DND-41 (cell line): ENCODE results near the gene C12orf75.

Source experiments
- ATAC-seq: fragments of 200-7000 bp; cut with Tn5 transposase; 3 replicates; pipeline ENCODE4 v1.9.1; 2021; ENCODE audit warnings: low read depth; ENCODE audit not compliant: insufficient read depth
- DNase-seq: peaks from one replicate; pipeline ENCODE4 v3.0.0-alpha.2; 2020
- H2AFZ ChIP-seq: 2 replicates; pipeline ENCODE4 v1.6.0; 2012; ENCODE audit warnings: low read depth, low read length
- H3K27ac ChIP-seq: 2 replicates; pipeline ENCODE4 v1.5.1; 2012; ENCODE audit warnings: low read length, inconsistent platforms
- H3K27me3 ChIP-seq: fragments of 200-600 bp; sonication (generic); 2 replicates; pipeline ENCODE4 v1.6.0; 2012; ENCODE audit warnings: low read length, mild to moderate bottlenecking, inconsistent platforms; ENCODE audit not compliant: insufficient read depth, poor library complexity
- H3K36me3 ChIP-seq: 2 replicates; pipeline ENCODE4 v1.5.1; 2012; ENCODE audit warnings: low read length, inconsistent platforms; ENCODE audit not compliant: insufficient read depth
- H3K4me1 ChIP-seq: 2 replicates; pipeline ENCODE4 v1.5.1; 2012; ENCODE audit warnings: mild to moderate bottlenecking, low read length; ENCODE audit not compliant: insufficient read depth
- H3K4me2 ChIP-seq: 2 replicates; pipeline ENCODE4 v1.6.0; 2012; ENCODE audit warnings: mild to moderate bottlenecking, moderate library complexity, low read length, inconsistent platforms; ENCODE audit not compliant: insufficient read depth
- H3K4me3 ChIP-seq, 2 experiments: fragments of 200-600 bp in 1 of 2; shearing (Covaris generic) in 1 of 2; 2 replicates each; pipeline ENCODE4 v1.5.1; 2012 to 2016; ENCODE audit warnings: inconsistent platforms in 2 of 2, low read length in 2 of 2, mild to moderate bottlenecking in 2 of 2, low read depth in 1 of 2, moderate library complexity in 1 of 2
- H3K79me2 ChIP-seq: 2 replicates; pipeline ENCODE4 v1.6.0; 2012; ENCODE audit warnings: low read length, inconsistent platforms; ENCODE audit not compliant: insufficient read depth
- H3K9ac ChIP-seq: 2 replicates; pipeline ENCODE4 v1.6.0; 2012; ENCODE audit warnings: low read depth, mild to moderate bottlenecking, inconsistent platforms, low read length, moderate library complexity
- H3K9me3 ChIP-seq: 2 replicates; pipeline ENCODE4 v1.5.1; 2012; ENCODE audit warnings: low read length, moderate library complexity, mild to moderate bottlenecking, inconsistent platforms; ENCODE audit not compliant: insufficient read depth, severe bottlenecking
- H4K20me1 ChIP-seq: 2 replicates; pipeline ENCODE4 v1.6.0; 2012; ENCODE audit warnings: low read length; ENCODE audit not compliant: insufficient read depth
- CTCF ChIP-seq: IDR thresholded peaks from 2 replicates; pipeline ENCODE4 v1.5.1; 2012; ENCODE audit warnings: borderline replicate concordance, low read length, moderate library complexity, mild to moderate bottlenecking; ENCODE audit not compliant: poor library complexity, severe bottlenecking; ENCODE audit errors: extremely low read depth
- EZH2 ChIP-seq: IDR thresholded peaks from 3 replicates; pipeline ENCODE4 v1.6.1; 2012; ENCODE audit warnings: borderline replicate concordance, low read depth, mild to moderate bottlenecking, moderate library complexity, low read length, inconsistent platforms; ENCODE audit not compliant: severe bottlenecking

Gene C12orf75

GRCh38 chr12:105363890-105364289 is 33.4 kb downstream of the C12orf75 start:
- no peaks in the 10 kb centered on the region for H3K9me3 ChIP-seq
- no peak overlapping the region for H2AFZ ChIP-seq
- H3K4me3 ChIP-seq: no peak overlapping the region
- peaks cover 13% of the 10 kb centered on the region; the same call in 1 of the 2 replicates for H4K20me1 ChIP-seq
- H3K9ac ChIP-seq: no peak overlapping the region
- ATAC-seq: no peak
- H3K27ac ChIP-seq: no peak overlapping the region
- H3K36me3 ChIP-seq: peaks cover 69% of the 10 kb centered on the region
- H3K79me2 ChIP-seq: peaks cover 48% of the 10 kb centered on the region
- no peaks in the 10 kb centered on the region for H3K4me1 ChIP-seq
- no peaks in the 10 kb centered on the region for H3K27me3 ChIP-seq
- TF ChIP-seq CTCF (no peak), EZH2 (no peak)
- no peak for DNase-seq
- H3K4me2 ChIP-seq: no peak overlapping the region

- peaks cover 34% of the 10 kb centered on the region for H3K79me2 ChIP-seq
- H3K9ac ChIP-seq: no peak overlapping the region
- H3K4me3 ChIP-seq: no peak overlapping the region
- H4K20me1 ChIP-seq: 0 out of 2 replicates have a peak, but pooled peaks cover 6% of the 10 kb centered on the region
- H2AFZ ChIP-seq: no peak overlapping the region
- DNase-seq (no peak), ATAC-seq (no peak)
- no peak overlapping the region for H3K4me2 ChIP-seq
- H3K27me3 ChIP-seq: no peaks in the 10 kb centered on the region
- no peak for TF ChIP-seq CTCF
- TF ChIP-seq EZH2: no peak
- no peak overlapping the region for H3K27ac ChIP-seq
- peaks cover 67% of the 10 kb centered on the region for H3K36me3 ChIP-seq
- no peaks in the 10 kb centered on the region for H3K4me1 ChIP-seq
- no peaks in the 10 kb centered on the region for H3K9me3 ChIP-seq
These were observed 34.7 kb downstream of the C12orf75 start for GRCh38 chr12:105365231-105365630.

GRCh38 chr12:105368047-105368646 is 37.7 kb downstream of the C12orf75 start:
- H3K4me3 ChIP-seq: no peak overlapping the region

More at GRCh38 chr12:105368047-105368646, 37.7 kb downstream of the C12orf75 start:
- ATAC-seq: no peak
- Histone ChIP-seq H3K4me1 (no peaks in the 10 kb centered on the region), H2AFZ (no peak overlapping the region), H3K9ac (no peak overlapping the region), H3K9me3 (no peaks in the 10 kb centered on the region), H3K79me2 (peaks cover 13% of the 10 kb centered on the region; the same call in 1 of the 2 replicates), H3K27ac (no peak overlapping the region), H3K4me2 (no peak overlapping the region), H3K27me3 (no peaks in the 10 kb centered on the region), H3K36me3 (peaks cover 72% of the 10 kb centered on the region), H4K20me1 (0 out of 2 replicates have a peak, but pooled peaks cover under 1% of the 10 kb centered on the region)
- no peak for TF ChIP-seq EZH2
- no peak for TF ChIP-seq CTCF
- no peak for DNase-seq
